Measurements from ENCODE around the gene RBM15. TPM values are rescaled to one million over a fixed set of nuclear protein-coding genes. Genes with fewer than 3 reads are reported as not detected.

Gene RBM15
- total and polyA plus RNA-seq, 2 of the 13 experiments (the other 11 are each of a cell fraction or from before 2014, with no cell fraction given) = 13.5 to 36.4 TPM

DNA sequence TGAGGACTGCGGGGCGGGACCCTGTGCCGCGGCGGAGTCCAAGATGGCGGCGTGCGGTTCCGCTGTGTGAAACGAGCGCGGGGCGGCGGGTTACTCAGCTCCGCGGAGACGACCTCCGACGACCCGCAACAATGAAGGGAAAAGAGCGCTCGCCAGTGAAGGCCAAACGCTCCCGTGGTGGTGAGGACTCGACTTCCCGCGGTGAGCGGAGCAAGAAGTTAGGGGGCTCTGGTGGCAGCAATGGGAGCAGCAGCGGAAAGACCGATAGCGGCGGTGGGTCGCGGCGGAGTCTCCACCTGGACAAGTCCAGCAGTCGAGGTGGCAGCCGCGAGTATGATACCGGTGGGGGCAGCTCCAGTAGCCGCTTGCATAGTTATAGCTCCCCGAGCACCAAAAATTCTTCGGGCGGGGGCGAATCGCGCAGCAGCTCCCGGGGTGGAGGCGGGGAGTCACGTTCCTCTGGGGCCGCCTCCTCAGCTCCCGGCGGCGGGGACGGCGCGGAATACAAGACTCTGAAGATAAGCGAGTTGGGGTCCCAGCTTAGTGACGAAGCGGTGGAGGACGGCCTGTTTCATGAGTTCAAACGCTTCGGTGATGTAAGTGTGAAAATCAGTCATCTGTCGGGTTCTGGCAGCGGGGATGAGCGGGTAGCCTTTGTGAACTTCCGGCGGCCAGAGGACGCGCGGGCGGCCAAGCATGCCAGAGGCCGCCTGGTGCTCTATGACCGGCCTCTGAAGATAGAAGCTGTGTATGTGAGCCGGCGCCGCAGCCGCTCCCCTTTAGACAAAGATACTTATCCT lies 430 bp downstream of the RBM15 start (continued):
- TF ChIP-seq FOXP1 (IDR thresholded peaks at IDR 0.05) = no peak
- 0 out of 2 replicates have a peak, but pooled peaks have one; percentile 7 for TF ChIP-seq FOXP1 (CRISPR knock-in tag; IDR thresholded peaks at IDR 0.05)
- no peak; the same call in 1 of the 2 replicates for TF ChIP-seq ARNTL (CRISPR knock-in tag; IDR thresholded peaks at IDR 0.05)
- TF ChIP-seq BRCA1 (CRISPR knock-in tag; IDR thresholded peaks at IDR 0.05) = no peak
- TF ChIP-seq ZNF260 (CRISPR knock-in tag; IDR thresholded peaks at IDR 0.05; ENCODE audit: borderline replicate concordance, low read depth) = no peak
- peak; percentile 36 for TF ChIP-seq RARA (CRISPR knock-in tag; IDR thresholded peaks at IDR 0.05)
- TF ChIP-seq TCF12 (IDR thresholded peaks at IDR 0.05) = no peak
- 0 out of 2 replicates have a peak, but pooled peaks have one; percentile 24 for TF ChIP-seq TCF12 (CRISPR knock-in tag; IDR thresholded peaks at IDR 0.05)
- no peak for TF ChIP-seq TBP (CRISPR knock-in tag; IDR thresholded peaks at IDR 0.05)
- TF ChIP-seq, protein P1, sequence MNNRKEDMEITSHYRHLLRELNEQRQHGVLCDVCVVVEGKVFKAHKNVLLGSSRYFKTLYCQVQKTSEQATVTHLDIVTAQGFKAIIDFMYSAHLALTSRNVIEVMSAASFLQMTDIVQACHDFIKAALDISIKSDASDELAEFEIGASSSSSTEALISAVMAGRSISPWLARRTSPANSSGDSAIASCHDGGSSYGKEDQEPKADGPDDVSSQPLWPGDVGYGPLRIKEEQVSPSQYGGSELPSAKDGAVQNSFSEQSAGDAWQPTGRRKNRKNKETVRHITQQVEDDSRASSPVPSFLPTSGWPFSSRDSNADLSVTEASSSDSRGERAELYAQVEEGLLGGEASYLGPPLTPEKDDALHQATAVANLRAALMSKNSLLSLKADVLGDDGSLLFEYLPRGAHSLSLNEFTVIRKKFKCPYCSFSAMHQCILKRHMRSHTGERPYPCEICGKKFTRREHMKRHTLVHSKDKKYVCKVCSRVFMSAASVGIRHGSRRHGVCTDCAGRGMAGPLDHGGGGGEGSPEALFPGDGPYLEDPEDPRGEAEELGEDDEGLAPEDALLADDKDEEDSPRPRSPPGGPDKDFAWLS (CRISPR knock-in tag; IDR thresholded peaks at IDR 0.05; ENCODE audit: borderline replicate concordance) = no peak
- 0 out of 2 replicates have a peak, but pooled peaks have one; percentile 20 for TF ChIP-seq THAP9 (CRISPR knock-in tag; IDR thresholded peaks at IDR 0.05; ENCODE audit: borderline replicate concordance)
- TF ChIP-seq CENPBD1 (CRISPR knock-in tag; IDR thresholded peaks at IDR 0.05; ENCODE audit: borderline replicate concordance, low read depth) = no peak
- TF ChIP-seq NFRKB (IDR thresholded peaks at IDR 0.05) = no peak; the same call in none of the 2 replicates
- TF ChIP-seq U2AF1 (optimal IDR thresholded peaks at IDR 0.05; ENCODE audit: low read depth, low read length) = peak; percentile 11
- TF ChIP-seq MAFG (CRISPR knock-in tag; IDR thresholded peaks at IDR 0.05) = no peak
- peak; percentile 53; the same call in 1 of the 2 replicates for TF ChIP-seq YEATS4 (CRISPR knock-in tag; IDR thresholded peaks at IDR 0.05; ENCODE audit: borderline replicate concordance)
- no peak; the same call in 1 of the 2 replicates for TF ChIP-seq ATAD3A (CRISPR knock-in tag; IDR thresholded peaks at IDR 0.05)
- no peak; the same call in 1 of the 2 replicates for TF ChIP-seq ZBTB7B (CRISPR knock-in tag; IDR thresholded peaks at IDR 0.05)
- peak; percentile 32; the same call in 1 of the 2 replicates for TF ChIP-seq NRL (CRISPR knock-in tag; IDR thresholded peaks at IDR 0.05; ENCODE audit: borderline replicate concordance)
- no peak for TF ChIP-seq JARID2 (CRISPR knock-in tag; IDR thresholded peaks at IDR 0.05; ENCODE audit: insufficient replicate concordance)
- TF ChIP-seq ZSCAN21 (CRISPR knock-in tag; IDR thresholded peaks at IDR 0.05; ENCODE audit: borderline replicate concordance) = no peak
- TF ChIP-seq RORA (CRISPR knock-in tag; IDR thresholded peaks at IDR 0.05) = no peak
- no peak for TF ChIP-seq MTF1 (CRISPR knock-in tag; IDR thresholded peaks at IDR 0.05)
- TF ChIP-seq SIN3A (IDR thresholded peaks at IDR 0.05; ENCODE audit: borderline replicate concordance, low read depth, low read length) = no peak; the same call in 1 of the 2 replicates
- TF ChIP-seq ZBTB20 (CRISPR knock-in tag; IDR thresholded peaks at IDR 0.05; ENCODE audit: borderline replicate concordance, low read depth) = no peak
- peak; percentile 43; the same call in 1 of the 2 replicates for TF ChIP-seq RXRA (CRISPR knock-in tag; IDR thresholded peaks at IDR 0.05)
- 0 out of 2 replicates have a peak, but pooled peaks have one; percentile 15 for TF ChIP-seq KLF11 (CRISPR knock-in tag; IDR thresholded peaks at IDR 0.05)
- TF ChIP-seq ZNF205 (CRISPR knock-in tag; IDR thresholded peaks at IDR 0.05) = no peak

Measured in HepG2 (cell line).